GM12878 (cell line): ENCODE data around the gene PRRT1.

Source experiments
- BRCA1 ChIP-seq: IDR thresholded peaks from 2 replicates; pipeline ENCODE4 v1.6.1; 2011; ENCODE audit warnings: low read depth, low read length, improper control_type of control experiment
- CTCF ChIP-seq, 3 experiments: IDR thresholded peaks in 2 of 3; conservative IDR thresholded peaks in 1 of 3; 2 replicates each; pipeline ENCODE4 v1.5.1; 2011; ENCODE audit warnings: low read depth in 3 of 3, low read length in 3 of 3, mild to moderate bottlenecking in 3 of 3, control low read depth in 2 of 3, moderate library complexity in 2 of 3, inconsistent platforms in 1 of 3, mixed read lengths in 1 of 3; ENCODE audit not compliant: control insufficient read depth in 2 of 3, insufficient read depth in 1 of 3; ENCODE audit errors: extremely low read depth in 1 of 3
- EZH2 ChIP-seq: IDR thresholded peaks from 2 replicates; pipeline ENCODE4 v1.6.1; 2012; ENCODE audit warnings: low read depth, mild to moderate bottlenecking, control low read depth, inconsistent platforms, low read length, borderline replicate concordance; ENCODE audit not compliant: control insufficient read depth
- MYC ChIP-seq: IDR thresholded peaks from 2 replicates; pipeline ENCODE4 v1.6.1; 2011; ENCODE audit warnings: mild to moderate bottlenecking, low read length, moderate library complexity, inconsistent platforms; ENCODE audit not compliant: insufficient read depth, insufficient replicate concordance, insufficient read length, severe bottlenecking
- NR2C1 ChIP-seq: fragments of 450-650 bp; IDR thresholded peaks from 2 replicates; pipeline ENCODE4 v1.6.1; 2017; ENCODE audit warnings: antibody characterized with exemption, mild to moderate bottlenecking, moderate library complexity
- PML ChIP-seq: IDR thresholded peaks from 2 replicates; pipeline ENCODE4 v1.6.1; 2012; ENCODE audit warnings: low read length, inconsistent platforms
- POLR2AphosphoS5 ChIP-seq: IDR thresholded peaks from 2 replicates; pipeline ENCODE4 v1.6.1; 2011; ENCODE audit warnings: mild to moderate bottlenecking, low read length, inconsistent platforms
- RAD21 ChIP-seq: IDR thresholded peaks from 2 replicates; pipeline ENCODE4 v1.6.1; 2011; ENCODE audit warnings: mild to moderate bottlenecking, low read depth, low read length, moderate library complexity; ENCODE audit not compliant: insufficient read depth
- SMC3 ChIP-seq: IDR thresholded peaks from 2 replicates; pipeline ENCODE4 v1.6.1; 2011; ENCODE audit warnings: low read length, improper control_type of control experiment, borderline replicate concordance
- SP1 ChIP-seq: IDR thresholded peaks from one replicate; pipeline ENCODE4 v1.6.1; 2011; ENCODE audit warnings: low read depth, low read length
- ZZZ3 ChIP-seq: IDR thresholded peaks from 2 replicates; pipeline ENCODE4 v1.6.1; 2011; ENCODE audit warnings: low read depth; ENCODE audit not compliant: control insufficient read depth, insufficient read length
- TF ChIP-seq, protein P1 (sequence below): IDR thresholded peaks from 2 replicates; pipeline ENCODE4 v1.6.1; 2012; ENCODE audit warnings: low read depth, low read length, improper control_type of control experiment
- TF ChIP-seq, protein P2 (sequence below): IDR thresholded peaks from 2 replicates; pipeline ENCODE4 v1.6.1; 2011; ENCODE audit warnings: mild to moderate bottlenecking, low read depth, low read length, moderate library complexity; ENCODE audit not compliant: insufficient replicate concordance
- TF ChIP-seq, protein P3 (sequence below): fragments of 450-650 bp; IDR thresholded peaks from 2 replicates; pipeline ENCODE4 v1.6.1; 2016; ENCODE audit warnings: mild to moderate bottlenecking

DNA sequence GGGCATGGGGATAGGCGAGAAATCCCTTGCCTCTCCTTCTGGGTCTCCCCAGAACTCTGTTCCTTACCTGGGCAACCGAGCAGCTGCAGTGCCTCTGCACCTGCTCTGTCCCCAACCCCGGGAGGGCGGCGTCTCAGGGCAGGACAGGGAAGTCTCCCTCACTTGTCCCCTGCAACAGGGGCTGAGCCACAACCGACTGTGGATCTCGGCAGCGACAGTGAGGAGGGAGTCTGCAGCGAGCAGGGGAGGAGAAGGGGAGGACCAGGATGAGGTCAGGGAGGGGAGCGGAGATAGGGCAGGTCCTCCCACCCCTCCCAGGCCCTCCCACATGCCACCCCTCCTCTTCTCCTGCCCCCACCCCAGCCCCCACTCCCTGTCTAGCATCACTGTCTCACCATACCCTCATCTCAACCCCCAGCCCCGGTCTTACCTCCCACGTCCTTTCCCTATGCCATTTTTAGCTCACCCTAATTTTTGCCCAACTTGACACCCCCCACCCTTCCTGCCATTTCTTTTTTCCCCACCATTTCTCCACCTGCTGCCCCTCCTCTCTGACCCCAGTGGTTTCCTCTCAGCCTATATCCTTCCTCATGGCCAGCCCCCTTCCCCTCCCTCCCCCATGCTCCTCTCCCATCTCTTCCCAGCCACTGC, 42.5 kb downstream of the PRRT1 start, which contains the start of gene TNXB:
- TF ChIP-seq CTCF (IDR thresholded peaks at IDR 0.05 in 2 of 3, conservative IDR thresholded peaks at IDR 0.05 in 1 of 3; ENCODE audit: control insufficient read depth in 2 of 3, extremely low read depth in 1 of 3, insufficient read depth in 1 of 3, low read depth in 3 of 3, low read length in 3 of 3): no peak
- TF ChIP-seq, protein P1, sequence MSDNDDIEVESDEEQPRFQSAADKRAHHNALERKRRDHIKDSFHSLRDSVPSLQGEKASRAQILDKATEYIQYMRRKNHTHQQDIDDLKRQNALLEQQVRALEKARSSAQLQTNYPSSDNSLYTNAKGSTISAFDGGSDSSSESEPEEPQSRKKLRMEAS: no peak
- TF ChIP-seq MYC: no peak
- no peak for TF ChIP-seq SMC3
- TF ChIP-seq, protein P2, sequence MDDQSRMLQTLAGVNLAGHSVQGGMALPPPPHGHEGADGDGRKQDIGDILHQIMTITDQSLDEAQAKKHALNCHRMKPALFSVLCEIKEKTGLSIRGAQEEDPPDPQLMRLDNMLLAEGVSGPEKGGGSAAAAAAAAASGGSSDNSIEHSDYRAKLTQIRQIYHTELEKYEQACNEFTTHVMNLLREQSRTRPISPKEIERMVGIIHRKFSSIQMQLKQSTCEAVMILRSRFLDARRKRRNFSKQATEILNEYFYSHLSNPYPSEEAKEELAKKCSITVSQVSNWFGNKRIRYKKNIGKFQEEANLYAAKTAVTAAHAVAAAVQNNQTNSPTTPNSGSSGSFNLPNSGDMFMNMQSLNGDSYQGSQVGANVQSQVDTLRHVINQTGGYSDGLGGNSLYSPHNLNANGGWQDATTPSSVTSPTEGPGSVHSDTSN: no peak
- TF ChIP-seq BRCA1: no peak
- no peak for TF ChIP-seq POLR2AphosphoS5
- TF ChIP-seq, protein P3, sequence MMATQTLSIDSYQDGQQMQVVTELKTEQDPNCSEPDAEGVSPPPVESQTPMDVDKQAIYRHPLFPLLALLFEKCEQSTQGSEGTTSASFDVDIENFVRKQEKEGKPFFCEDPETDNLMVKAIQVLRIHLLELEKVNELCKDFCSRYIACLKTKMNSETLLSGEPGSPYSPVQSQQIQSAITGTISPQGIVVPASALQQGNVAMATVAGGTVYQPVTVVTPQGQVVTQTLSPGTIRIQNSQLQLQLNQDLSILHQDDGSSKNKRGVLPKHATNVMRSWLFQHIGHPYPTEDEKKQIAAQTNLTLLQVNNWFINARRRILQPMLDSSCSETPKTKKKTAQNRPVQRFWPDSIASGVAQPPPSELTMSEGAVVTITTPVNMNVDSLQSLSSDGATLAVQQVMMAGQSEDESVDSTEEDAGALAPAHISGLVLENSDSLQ: no peak
- TF ChIP-seq EZH2: no peak
- TF ChIP-seq SP1: no peak
- no peak for TF ChIP-seq NR2C1
- no peak for TF ChIP-seq PML
- TF ChIP-seq RAD21: no peak
- no peak for TF ChIP-seq ZZZ3
